ENCODE results near the gene LRP1B. TPM values are rescaled to one million over a fixed set of nuclear protein-coding genes. Genes with fewer than 3 reads are reported as not detected.

Gene LRP1B
- polyA plus RNA-seq, 1 donor = 3.7 TPM

GRCh38 chr2:140770645-140771044, 1360.2 kb downstream of the LRP1B start:
- DNase-seq = no peak

GRCh38 chr2:140761807-140762206, 1369.0 kb downstream of the LRP1B start:
- no peak for DNase-seq

GRCh38 chr2:140759426-140760156, 1371.2 kb downstream of the LRP1B start:
- DNase-seq = no peak

- DNase-seq = no peak
These were observed 1383.2 kb downstream of the LRP1B start for GRCh38 chr2:140747665-140748064.

- DNase-seq = no peak
These were observed 1383.7 kb downstream of the LRP1B start for GRCh38 chr2:140747090-140747489.

GRCh38 chr2:140744379-140744778, 1386.4 kb downstream of the LRP1B start:
- DNase-seq = peak; percentile 1

- no peak for DNase-seq
These were observed 1393.8 kb downstream of the LRP1B start for GRCh38 chr2:140737006-140737405.

- no peak for DNase-seq
These were observed 1395.8 kb downstream of the LRP1B start for GRCh38 chr2:140734992-140735391.

GRCh38 chr2:140718999-140719398, 1411.8 kb downstream of the LRP1B start:
- DNase-seq = no peak

GRCh38 chr2:140717481-140717880, 1413.3 kb downstream of the LRP1B start:
- DNase-seq = no peak

GRCh38 chr2:140714586-140714985, 1416.2 kb downstream of the LRP1B start:
- no peak for DNase-seq

GRCh38 chr2:140711867-140712266, 1418.9 kb downstream of the LRP1B start:
- DNase-seq = no peak

- DNase-seq = no peak
These were observed 1429.1 kb downstream of the LRP1B start for GRCh38 chr2:140701726-140702125.

- DNase-seq = no peak
These were observed 1432.2 kb downstream of the LRP1B start for GRCh38 chr2:140698636-140699035.

- DNase-seq = no peak
These were observed 1434.4 kb downstream of the LRP1B start for GRCh38 chr2:140696449-140696848.

GRCh38 chr2:140695155-140695554, 1435.7 kb downstream of the LRP1B start:
- DNase-seq = no peak

GRCh38 chr2:140687825-140688224, 1443.0 kb downstream of the LRP1B start:
- no peak for DNase-seq

- DNase-seq = no peak
These were observed 1447.2 kb downstream of the LRP1B start for GRCh38 chr2:140683658-140684057.

- no peak for DNase-seq
These were observed 1450.0 kb downstream of the LRP1B start for GRCh38 chr2:140680862-140681261.

- DNase-seq = no peak
These were observed 1451.1 kb downstream of the LRP1B start for GRCh38 chr2:140679752-140680151.

- no peak for DNase-seq
These were observed 1460.9 kb downstream of the LRP1B start for GRCh38 chr2:140669911-140670310.

- DNase-seq = no peak
These were observed 1463.6 kb downstream of the LRP1B start for GRCh38 chr2:140667203-140667602.

- no peak for DNase-seq
These were observed 1468.3 kb downstream of the LRP1B start for GRCh38 chr2:140662504-140662903.

GRCh38 chr2:140658760-140659692, 1471.8 kb downstream of the LRP1B start:
- no peak for DNase-seq

All from hindlimb muscle (tissue), 1 donor.